Neural cell (in vitro differentiated cells): Measurements from ENCODE around the gene LURAP1L. TPM values are rescaled to one million over a fixed set of nuclear protein-coding genes. Genes with fewer than 3 reads are reported as not detected.

Experiments
- polyA plus RNA-seq: library from polyadenylated mRNA; depleted of rRNA; stranded (reverse); fragments of >200 nt; gene quantifications from 2 replicates; pipeline ENCODE4 v1.2.3, GENCODE V29; 2014
- small RNA-seq, 3 experiments: library from RNA; depleted of rRNA; stranded (forward); fragments of <200 nt; gene quantifications; one replicate each; pipeline ENCODE3, GENCODE V24; 2012

LURAP1L gene
- polyA plus RNA-seq, 1 donor from 2014 or later = 0.59 TPM

Small RNAs within 50 kb of the gene (small RNA-seq; reads per million reads assigned to genes)
- 0 reads per million in 3 experiments for gene RN7SL849P

Other genes starting within 250 kb of the LURAP1L start
- gene TYRP1, start 81.6 kb upstream of the LURAP1L start, polyA plus RNA-seq = not detected in 2 replicates